Stimulated activated CD8-positive, alpha-beta memory T cell treated with anti-CD3 and anti-CD28 coated beads, Interleukin-15, amount 100 ng/mL, for 48 hours (primary cell): ENCODE measurements around the gene ABHD17B.
A peak's percentile ranks its signal among the peaks of the same experiment; 100 is the strongest.
"Not testable (repeated sequence)": the region's sequence is repeated elsewhere in the genome, so short reads cannot be mapped to it uniquely, and the experiment has no call there.

Experiments
- DNase-seq, 2 donors: peaks; one replicate each; pipeline ENCODE4 v3.0.0-alpha.2; 2020; ENCODE audit warnings: low read depth in 2 of 2

Gene ABHD17B

GRCh38 chr9:71911061-71911907, at the start of gene ABHD17B, which contains the start of gene C9orf85:
ABHD17B (minus strand) TSS chr9:71911193; CDS start chr9:71875080, 36,113 bp downstream.
C9orf85 (plus strand) TSS chr9:71911639; CDS start chr9:71911735, 96 bp downstream.
- peak; percentile 96 to 97 for DNase-seq

GRCh38 chr9:71955300-71955915, 44.4 kb upstream of the ABHD17B start:
- no peak for DNase-seq

- not testable (repeated sequence) for DNase-seq
Observed at GRCh38 chr9:71954652-71955051, 43.7 kb upstream of the ABHD17B start.

- no peak for DNase-seq
Observed at GRCh38 chr9:71944754-71945375, 33.9 kb upstream of the ABHD17B start.

- no peak for DNase-seq
Observed at GRCh38 chr9:71941998-71942567, 31.1 kb upstream of the ABHD17B start.

GRCh38 chr9:71941060-71941568, 30.1 kb upstream of the ABHD17B start:
- no peak for DNase-seq

- no peak for DNase-seq
Observed at GRCh38 chr9:71937898-71938297, 26.9 kb upstream of the ABHD17B start.

GRCh38 chr9:71937070-71937625, 26.2 kb upstream of the ABHD17B start:
- no peak for DNase-seq

- no peak for DNase-seq
Observed at GRCh38 chr9:71936066-71936465, 25.1 kb upstream of the ABHD17B start.

GRCh38 chr9:71931166-71931565, 20.2 kb upstream of the ABHD17B start:
- no peak for DNase-seq

- no peak for DNase-seq
Observed at GRCh38 chr9:71929791-71930440, 18.9 kb upstream of the ABHD17B start.

- no peak for DNase-seq
Observed at GRCh38 chr9:71929223-71929622, 18.2 kb upstream of the ABHD17B start.

- DNase-seq = no peak
Observed at GRCh38 chr9:71928806-71929205, 17.8 kb upstream of the ABHD17B start.

GRCh38 chr9:71928376-71928775, 17.4 kb upstream of the ABHD17B start:
- DNase-seq = no peak

GRCh38 chr9:71925834-71926233, 14.8 kb upstream of the ABHD17B start:
- no peak for DNase-seq

GRCh38 chr9:71924576-71924975, 13.6 kb upstream of the ABHD17B start:
- no peak for DNase-seq

GRCh38 chr9:71921190-71921814, 10.3 kb upstream of the ABHD17B start:
- DNase-seq = no peak

GRCh38 chr9:71920456-71921189, 9.6 kb upstream of the ABHD17B start:
- DNase-seq = no peak

GRCh38 chr9:71918419-71918818, 7.4 kb upstream of the ABHD17B start:
- no peak for DNase-seq
